ENCODE results near the gene CFAP61. TPM values are rescaled to one million over a fixed set of nuclear protein-coding genes. Genes with fewer than 3 reads are reported as not detected.

Gene CFAP61
- total and polyA plus RNA-seq, 9 donors, result 0.37 to 4.7 (median 2.2) TPM

- Histone ChIP-seq H3K36me3 (ENCODE audit: control insufficient read depth, insufficient read depth, low read length) (no peaks in the 10 kb centered on the region), H3K4me3 (ENCODE audit: low read length) (no peak overlapping the region), H3K27me3 (ENCODE audit: control insufficient read depth, insufficient read depth, low read length) (no peaks in the 10 kb centered on the region), H3K27ac (ENCODE audit: low read length) (no peak overlapping the region), H3K4me1 (ENCODE audit: control insufficient read depth, insufficient read depth, low read length) (peaks cover 10% of the 10 kb centered on the region), H3K9me3 (replicated peaks; ENCODE audit: control insufficient read depth, low read depth, low read length) (no peaks in the 10 kb centered on the region)
- 59% methylated on average over 4 of the region's 10 CpGs for WGBS (ENCODE audit: insufficient coverage)
- no peak for DNase-seq
These were observed 18.8 kb downstream of the CFAP61 start for GRCh38 chr20:20070871-20071726.

- peak overlapping the region; percentile 25 for H3K27ac ChIP-seq (ENCODE audit: low read length)
- no peaks in the 10 kb centered on the region for H3K9me3 ChIP-seq (replicated peaks; ENCODE audit: control insufficient read depth, low read depth, low read length)
- H3K4me1 ChIP-seq (ENCODE audit: control insufficient read depth, insufficient read depth, low read length), result peaks cover 15% of the 10 kb centered on the region
- 82% methylated on average over 2 of the region's 15 CpGs for WGBS (ENCODE audit: insufficient coverage)
- H3K36me3 ChIP-seq (ENCODE audit: control insufficient read depth, insufficient read depth, low read length), result no peaks in the 10 kb centered on the region
- H3K4me3 ChIP-seq (ENCODE audit: low read length), result no peak overlapping the region
- H3K27me3 ChIP-seq (ENCODE audit: control insufficient read depth, insufficient read depth, low read length), result peaks cover 2% of the 10 kb centered on the region
- peak; percentile 30 for DNase-seq
These were observed 21.6 kb downstream of the CFAP61 start for GRCh38 chr20:20073801-20074371.

- WGBS (ENCODE audit: insufficient coverage), result no CpG with 5 or more reads among the region's 4 CpGs
- Histone ChIP-seq H3K4me3 (ENCODE audit: low read length) (no peak overlapping the region), H3K27ac (ENCODE audit: low read length) (no peak overlapping the region), H3K27me3 (ENCODE audit: control insufficient read depth, insufficient read depth, low read length) (peaks cover 4% of the 10 kb centered on the region), H3K9me3 (replicated peaks; ENCODE audit: control insufficient read depth, low read depth, low read length) (no peaks in the 10 kb centered on the region), H3K36me3 (ENCODE audit: control insufficient read depth, insufficient read depth, low read length) (no peaks in the 10 kb centered on the region), H3K4me1 (ENCODE audit: control insufficient read depth, insufficient read depth, low read length) (peaks cover 15% of the 10 kb centered on the region)
- DNase-seq, result no peak
These were observed 22.7 kb downstream of the CFAP61 start for GRCh38 chr20:20075032-20075431.

- WGBS (ENCODE audit: insufficient coverage), result 68% methylated on average over 3 of the region's 9 CpGs
- DNase-seq, result peak; percentile 72
- peaks cover 15% of the 10 kb centered on the region for H3K4me1 ChIP-seq (ENCODE audit: control insufficient read depth, insufficient read depth, low read length)
These were observed 24.1 kb downstream of the CFAP61 start for GRCh38 chr20:20076297-20077065.

GRCh38 chr20:20078041-20078440 lies 25.7 kb downstream of the CFAP61 start:
- no peak overlapping the region for H3K4me3 ChIP-seq (ENCODE audit: low read length)
- 92% methylated on average over 4 of the region's 4 CpGs for whole genome bisulfite sequencing (ENCODE audit: insufficient coverage)
- no peak overlapping the region for H3K27ac ChIP-seq (ENCODE audit: low read length)
- H3K36me3 ChIP-seq (ENCODE audit: control insufficient read depth, insufficient read depth, low read length), result no peaks in the 10 kb centered on the region
- H3K9me3 ChIP-seq (replicated peaks; ENCODE audit: control insufficient read depth, low read depth, low read length), result no peaks in the 10 kb centered on the region
- peaks cover 15% of the 10 kb centered on the region for H3K4me1 ChIP-seq (ENCODE audit: control insufficient read depth, insufficient read depth, low read length)
- peaks cover 4% of the 10 kb centered on the region for H3K27me3 ChIP-seq (ENCODE audit: control insufficient read depth, insufficient read depth, low read length)
- DNase-seq, result no peak

More at GRCh38 chr20:20076297-20077065, 24.1 kb downstream of the CFAP61 start:
- Histone ChIP-seq H3K27me3 (ENCODE audit: control insufficient read depth, insufficient read depth, low read length) (peaks cover 4% of the 10 kb centered on the region), H3K36me3 (ENCODE audit: control insufficient read depth, insufficient read depth, low read length) (no peaks in the 10 kb centered on the region), H3K27ac (ENCODE audit: low read length) (no peak overlapping the region), H3K4me3 (ENCODE audit: low read length) (no peak overlapping the region), H3K9me3 (replicated peaks; ENCODE audit: control insufficient read depth, low read depth, low read length) (no peaks in the 10 kb centered on the region)

- Histone ChIP-seq H3K27ac (ENCODE audit: low read length) (no peak overlapping the region), H3K27me3 (ENCODE audit: control insufficient read depth, insufficient read depth, low read length) (peaks cover 4% of the 10 kb centered on the region), H3K36me3 (ENCODE audit: control insufficient read depth, insufficient read depth, low read length) (no peaks in the 10 kb centered on the region), H3K9me3 (replicated peaks; ENCODE audit: control insufficient read depth, low read depth, low read length) (no peaks in the 10 kb centered on the region), H3K4me1 (ENCODE audit: control insufficient read depth, insufficient read depth, low read length) (peaks cover 9% of the 10 kb centered on the region), H3K4me3 (ENCODE audit: low read length) (no peak overlapping the region)
- WGBS (ENCODE audit: insufficient coverage), result 78% methylated on average over 1 of the region's 5 CpGs
- DNase-seq, result no peak
These were observed 26.9 kb downstream of the CFAP61 start for GRCh38 chr20:20079102-20079784.

- peak; percentile 58 for DNase-seq
- no CpG with 5 or more reads among the region's 3 CpGs for WGBS (ENCODE audit: insufficient coverage)
- Histone ChIP-seq H3K27me3 (ENCODE audit: control insufficient read depth, insufficient read depth, low read length) (peaks cover 4% of the 10 kb centered on the region), H3K9me3 (replicated peaks; ENCODE audit: control insufficient read depth, low read depth, low read length) (no peaks in the 10 kb centered on the region), H3K27ac (ENCODE audit: low read length) (peak overlapping the region; percentile 51), H3K4me3 (ENCODE audit: low read length) (no peak overlapping the region), H3K4me1 (ENCODE audit: control insufficient read depth, insufficient read depth, low read length) (peaks cover 20% of the 10 kb centered on the region), H3K36me3 (ENCODE audit: control insufficient read depth, insufficient read depth, low read length) (no peaks in the 10 kb centered on the region)
These were observed 31.5 kb downstream of the CFAP61 start for GRCh38 chr20:20083807-20084206.

GRCh38 chr20:20084296-20084752 lies 32.0 kb downstream of the CFAP61 start:
- Histone ChIP-seq H3K27ac (ENCODE audit: low read length) (peak overlapping the region; percentile 51), H3K27me3 (ENCODE audit: control insufficient read depth, insufficient read depth, low read length) (peaks cover 2% of the 10 kb centered on the region), H3K36me3 (ENCODE audit: control insufficient read depth, insufficient read depth, low read length) (no peaks in the 10 kb centered on the region), H3K4me3 (ENCODE audit: low read length) (no peak overlapping the region), H3K9me3 (replicated peaks; ENCODE audit: control insufficient read depth, low read depth, low read length) (no peaks in the 10 kb centered on the region), H3K4me1 (ENCODE audit: control insufficient read depth, insufficient read depth, low read length) (peaks cover 22% of the 10 kb centered on the region)
- WGBS (ENCODE audit: insufficient coverage), result 17% methylated on average over 3 of the region's 8 CpGs
- DNase-seq, result peak; percentile 75

GRCh38 chr20:20085071-20085470 lies 32.7 kb downstream of the CFAP61 start:
- DNase-seq, result peak; percentile 78

More at GRCh38 chr20:20085071-20085470, 32.7 kb downstream of the CFAP61 start:
- Histone ChIP-seq H3K4me1 (ENCODE audit: control insufficient read depth, insufficient read depth, low read length) (peaks cover 22% of the 10 kb centered on the region), H3K27me3 (ENCODE audit: control insufficient read depth, insufficient read depth, low read length) (peaks cover 2% of the 10 kb centered on the region), H3K36me3 (ENCODE audit: control insufficient read depth, insufficient read depth, low read length) (no peaks in the 10 kb centered on the region), H3K4me3 (ENCODE audit: low read length) (no peak overlapping the region), H3K9me3 (replicated peaks; ENCODE audit: control insufficient read depth, low read depth, low read length) (no peaks in the 10 kb centered on the region), H3K27ac (ENCODE audit: low read length) (peak overlapping the region; percentile 49)
- WGBS (ENCODE audit: insufficient coverage), result 61% methylated on average over 6 of the region's 9 CpGs

All from muscle of leg (tissue), 11 donors.